GM12875 (cell line): ENCODE results near the gene F5.

Experiments
- H3K4me3 ChIP-seq: one replicate; pipeline ENCODE4 v1.5.1; 2011; ENCODE audit warnings: low read depth, low read length, control low read depth
- TF ChIP-seq, protein P1 (sequence below): IDR thresholded peaks from 2 replicates; pipeline ENCODE4 v1.5.1; 2011; ENCODE audit warnings: low read depth, mild to moderate bottlenecking, control low read depth, inconsistent platforms, low read length, moderate library complexity, borderline replicate concordance; ENCODE audit not compliant: insufficient read depth

F5 gene

DNA sequence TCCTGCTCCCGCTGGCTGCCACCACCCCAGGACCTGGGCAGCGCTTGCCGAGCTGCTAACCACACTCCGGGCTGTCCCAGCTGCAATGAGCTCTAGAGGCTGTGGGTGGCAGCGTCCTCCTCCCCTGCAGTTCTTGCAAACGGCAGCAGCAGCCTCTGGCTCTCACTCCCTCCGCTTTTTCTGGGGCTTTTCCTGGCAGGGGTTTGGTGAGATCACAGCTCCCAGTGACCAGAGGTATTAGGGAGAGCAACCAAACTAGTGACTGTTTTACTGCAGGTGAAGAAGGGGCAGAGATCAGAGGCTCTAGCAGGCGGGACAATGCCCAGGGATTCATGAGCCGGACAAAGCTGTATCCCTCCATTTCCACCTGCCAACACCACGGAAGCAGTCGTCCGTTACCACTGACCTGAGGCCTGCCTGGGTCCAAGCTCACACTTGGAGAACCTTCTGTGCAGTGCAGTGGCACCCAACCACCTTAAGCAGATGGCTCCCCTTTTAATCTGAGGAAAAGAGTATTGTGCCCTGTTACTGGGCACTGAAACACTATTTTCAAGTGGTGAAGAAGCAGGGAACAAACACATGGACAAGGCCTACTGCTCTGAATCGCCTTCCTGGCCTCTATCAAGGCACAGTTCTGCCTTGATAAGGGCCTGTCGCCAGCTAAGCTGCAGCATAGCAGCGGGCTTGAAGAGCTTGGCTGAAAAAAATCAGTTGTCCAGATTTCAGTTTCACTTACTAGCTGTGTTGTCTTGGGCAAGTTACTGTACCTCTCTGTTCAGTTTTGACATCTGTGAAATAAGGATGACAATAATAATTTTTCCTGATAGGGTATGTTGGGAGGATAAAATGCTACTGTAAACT, at the start of gene F5:
TSS of gene F5 (minus strand) at position 87 of the 861 bp plus-strand sequence. CDS start 95 bp downstream, outside the sequence.
- TF ChIP-seq, protein P1, sequence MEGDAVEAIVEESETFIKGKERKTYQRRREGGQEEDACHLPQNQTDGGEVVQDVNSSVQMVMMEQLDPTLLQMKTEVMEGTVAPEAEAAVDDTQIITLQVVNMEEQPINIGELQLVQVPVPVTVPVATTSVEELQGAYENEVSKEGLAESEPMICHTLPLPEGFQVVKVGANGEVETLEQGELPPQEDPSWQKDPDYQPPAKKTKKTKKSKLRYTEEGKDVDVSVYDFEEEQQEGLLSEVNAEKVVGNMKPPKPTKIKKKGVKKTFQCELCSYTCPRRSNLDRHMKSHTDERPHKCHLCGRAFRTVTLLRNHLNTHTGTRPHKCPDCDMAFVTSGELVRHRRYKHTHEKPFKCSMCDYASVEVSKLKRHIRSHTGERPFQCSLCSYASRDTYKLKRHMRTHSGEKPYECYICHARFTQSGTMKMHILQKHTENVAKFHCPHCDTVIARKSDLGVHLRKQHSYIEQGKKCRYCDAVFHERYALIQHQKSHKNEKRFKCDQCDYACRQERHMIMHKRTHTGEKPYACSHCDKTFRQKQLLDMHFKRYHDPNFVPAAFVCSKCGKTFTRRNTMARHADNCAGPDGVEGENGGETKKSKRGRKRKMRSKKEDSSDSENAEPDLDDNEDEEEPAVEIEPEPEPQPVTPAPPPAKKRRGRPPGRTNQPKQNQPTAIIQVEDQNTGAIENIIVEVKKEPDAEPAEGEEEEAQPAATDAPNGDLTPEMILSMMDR = peak; percentile 75
- H3K4me3 ChIP-seq = no peak within 1 kb of the TSS

DNA sequence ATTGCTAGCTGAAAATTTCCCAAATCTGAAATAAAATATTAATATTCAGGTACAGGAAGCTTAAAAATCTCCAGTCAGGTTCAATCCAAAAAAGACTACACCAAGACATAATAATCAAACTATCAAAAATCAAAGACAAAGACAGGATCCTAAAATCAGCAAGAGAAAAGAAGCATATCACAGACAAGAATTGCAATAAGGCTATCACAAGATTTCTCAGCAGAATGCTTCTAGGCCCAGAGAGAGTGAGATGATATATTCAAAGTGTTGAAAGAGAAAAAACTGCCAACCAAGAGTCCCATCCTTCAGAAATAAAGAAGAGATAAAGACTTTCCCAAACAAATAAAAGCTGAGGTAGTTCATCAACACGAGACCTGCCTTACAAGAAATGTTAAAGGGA, 48.6 kb upstream of the F5 start:
- TF ChIP-seq, protein P1 = no peak
- no peak overlapping the region for H3K4me3 ChIP-seq

DNA sequence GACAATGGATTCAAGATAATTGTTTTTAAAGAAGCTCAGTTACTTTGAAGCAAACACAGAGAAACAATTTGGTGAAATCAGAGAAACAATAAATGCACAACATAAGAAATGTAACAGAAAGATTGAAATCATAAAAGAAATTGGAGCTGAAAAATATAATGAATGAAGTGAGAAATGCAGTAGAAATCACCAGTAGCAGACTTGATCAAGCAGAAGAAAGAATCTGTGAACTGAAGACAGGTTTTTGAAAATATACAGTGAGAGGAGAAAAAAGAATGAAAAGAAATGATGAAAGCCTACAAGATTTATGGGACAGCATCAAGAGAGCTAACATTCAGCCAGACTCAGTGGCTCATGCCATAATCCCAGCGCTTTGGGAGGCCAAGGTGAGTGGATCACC, 47.9 kb upstream of the F5 start:
- H3K4me3 ChIP-seq = no peak overlapping the region
- TF ChIP-seq, protein P1 = no peak

DNA sequence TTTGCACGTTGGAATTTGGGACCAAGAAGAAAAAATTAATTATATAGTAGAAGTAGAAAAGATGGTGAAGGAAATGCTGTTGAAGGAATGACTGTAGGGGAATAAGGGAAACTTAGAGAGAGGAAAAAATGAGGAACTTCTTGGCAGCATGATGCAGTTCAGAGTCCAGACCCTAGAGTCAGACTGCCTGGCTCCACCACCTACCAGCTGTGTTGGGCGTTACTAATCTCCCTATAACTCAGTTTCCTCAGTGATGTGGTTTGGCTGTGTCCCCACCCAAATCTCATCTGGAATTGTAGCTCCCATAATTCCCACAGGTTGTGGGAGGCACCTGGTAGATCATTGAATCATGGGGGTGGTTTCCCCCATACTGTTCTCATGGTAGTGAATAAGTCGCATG, 45.0 kb upstream of the F5 start:
- TF ChIP-seq, protein P1 = no peak
- no peak overlapping the region for H3K4me3 ChIP-seq

DNA sequence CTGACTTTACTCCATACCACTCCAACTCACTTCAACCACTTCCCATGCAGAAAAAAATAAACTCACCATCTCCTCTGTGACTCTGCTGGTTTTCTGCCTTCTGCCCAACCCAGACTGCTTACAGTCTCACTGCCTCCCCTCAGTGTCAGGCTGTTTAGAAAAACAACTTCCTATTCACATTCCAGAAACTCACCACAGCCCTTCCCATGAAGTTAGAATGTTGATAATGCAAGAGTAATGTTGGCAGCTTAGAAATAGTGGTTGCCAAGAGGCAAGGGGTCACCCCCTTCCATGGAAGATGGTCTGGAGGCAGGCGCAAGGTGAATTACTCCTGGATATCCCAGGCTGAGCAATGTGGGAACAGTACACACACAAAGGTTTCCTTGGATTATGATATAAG, 43.7 kb upstream of the F5 start, which contains the start of gene SELP:
TSS of gene SELP (minus strand) at position 119 of the 400 bp plus-strand sequence. CDS start at position 69, 50 bp downstream.
- H3K4me3 ChIP-seq = no peak within 1 kb of the TSS
- TF ChIP-seq, protein P1 = no peak

DNA sequence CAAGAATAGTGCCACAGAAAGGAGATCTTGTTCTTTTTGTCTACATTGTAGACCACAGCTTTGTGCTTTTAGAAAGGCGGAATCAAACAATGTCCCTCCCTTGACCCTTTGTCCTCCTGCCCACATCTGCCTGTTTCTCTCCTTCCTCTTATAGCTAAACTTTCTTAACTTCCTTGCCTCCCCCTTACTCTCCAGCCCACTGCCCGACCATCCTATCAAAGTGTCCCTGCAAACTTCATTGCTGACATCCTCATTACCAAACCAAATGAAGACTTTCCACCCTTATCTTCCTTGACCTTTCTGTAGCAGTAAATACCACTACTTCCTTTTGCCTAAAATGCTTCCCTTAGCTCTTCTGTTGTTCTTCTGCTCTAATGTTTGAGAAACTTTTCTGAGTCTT, 38.6 kb upstream of the F5 start:
- TF ChIP-seq, protein P1 = no peak
- H3K4me3 ChIP-seq = no peak overlapping the region

DNA sequence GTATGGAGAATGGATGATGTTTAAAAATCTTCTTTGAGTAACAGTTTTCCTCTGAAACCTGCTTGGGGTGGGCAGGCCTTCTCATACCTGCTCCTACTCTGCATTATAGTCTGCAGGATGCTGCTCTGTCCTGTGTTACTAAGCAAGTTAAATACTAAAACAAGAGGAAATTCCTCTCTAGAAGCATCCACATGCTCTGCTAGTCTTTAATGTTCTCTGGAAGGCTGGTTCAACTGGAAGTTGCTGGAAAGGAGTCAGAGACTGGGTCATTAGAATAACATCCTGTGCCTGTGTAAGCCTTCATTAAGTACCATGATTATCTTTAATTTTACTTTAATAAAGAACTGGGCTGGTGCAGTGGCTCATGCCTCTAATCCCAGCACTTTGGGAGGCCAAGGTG, 37.8 kb upstream of the F5 start:
- no peak overlapping the region for H3K4me3 ChIP-seq
- TF ChIP-seq, protein P1 = no peak
